Measurements from ENCODE around the gene RABEP2.
A peak's percentile ranks its signal among the peaks of the same experiment; 100 is the strongest.

The RABEP2 gene

DNA sequence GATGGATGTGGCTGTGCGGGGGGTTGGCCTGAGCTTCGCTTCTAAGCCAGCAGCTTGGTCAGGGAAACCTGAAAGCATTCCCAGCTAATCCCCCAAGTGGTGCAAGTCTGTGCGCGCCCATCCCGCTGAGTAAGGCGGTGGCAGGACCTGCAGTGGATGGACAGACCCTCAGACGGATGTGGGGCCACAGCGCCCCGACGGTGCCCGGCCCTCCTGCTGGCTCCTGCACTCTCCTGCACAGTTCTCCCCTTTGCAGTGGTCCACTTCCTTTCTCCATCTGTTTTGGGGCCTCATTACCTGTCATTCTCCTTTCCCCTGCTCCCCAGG, 44.5 kb downstream of the RABEP2 start:
- H3K4me1 Mint-ChIP-seq: peaks cover 90% of the 10 kb centered on the region
- peak overlapping the region; percentile 95 for H3K27ac Mint-ChIP-seq
- TF ChIP-seq CTCF (IDR thresholded peaks at IDR 0.05): no peak

DNA sequence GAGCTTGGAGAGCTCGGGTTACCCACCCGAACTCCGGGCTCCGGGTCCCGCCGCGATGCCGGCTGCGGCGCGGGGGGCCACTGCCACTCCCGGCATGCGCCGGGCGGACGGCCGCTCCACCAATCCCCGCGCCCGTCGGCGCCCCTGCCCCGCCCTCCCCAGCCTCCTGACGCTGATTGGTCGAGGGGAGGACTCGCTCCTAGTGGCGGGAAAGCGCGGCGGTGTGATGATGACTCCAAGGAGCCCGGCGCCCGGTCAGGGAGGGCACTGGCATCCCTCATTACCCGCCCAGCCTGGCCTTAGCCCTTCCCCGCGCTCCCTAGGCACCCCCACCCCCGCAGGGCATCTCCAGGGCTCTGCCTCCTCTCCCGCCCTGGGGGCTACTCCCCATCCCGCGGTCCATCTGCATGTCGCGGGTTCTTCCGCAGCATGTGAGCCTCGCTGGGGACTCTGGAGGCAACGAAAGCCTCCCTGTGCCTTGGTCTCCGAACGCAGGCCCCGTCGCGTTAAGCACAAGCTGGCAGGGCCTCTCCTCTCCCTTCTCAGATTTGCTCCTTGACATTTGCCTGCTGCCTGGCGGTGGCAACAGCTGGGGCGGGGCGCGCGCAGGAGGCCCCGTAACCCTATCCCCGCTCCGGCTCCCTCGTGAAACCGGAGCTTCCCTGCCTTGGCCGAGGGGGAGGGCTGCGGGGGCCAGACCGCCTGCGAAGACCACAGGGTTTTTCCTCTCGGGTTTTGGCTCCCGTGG, 45.0 kb downstream of the RABEP2 start:
- Mint-ChIP-seq H3K4me3 (peak overlapping the region; percentile 89), H3K9me3 (no peaks in the 10 kb centered on the region), H3K4me1 (peaks cover 89% of the 10 kb centered on the region), H3K27ac (peak overlapping the region; percentile 95), H3K27me3 (ENCODE audit: low read depth, poor library complexity) (peaks cover 12% of the 10 kb centered on the region), H3K36me3 (ENCODE audit: low read depth) (peaks cover 2% of the 10 kb centered on the region)
- peak; percentile 92 for DNase-seq
- TF ChIP-seq CTCF (IDR thresholded peaks at IDR 0.05): no peak

More for the DNA sequence above, 44.5 kb downstream of the RABEP2 start:
- Mint-ChIP-seq H3K4me3 (peak overlapping the region; percentile 89), H3K27me3 (ENCODE audit: low read depth, poor library complexity) (peaks cover 12% of the 10 kb centered on the region), H3K9me3 (no peaks in the 10 kb centered on the region), H3K36me3 (ENCODE audit: low read depth) (no peaks in the 10 kb centered on the region)
- DNase-seq: no peak

GRCh38 chr16:28879261-28879840, 45.7 kb downstream of the RABEP2 start:
- H3K4me1 Mint-ChIP-seq: peaks cover 85% of the 10 kb centered on the region
- H3K27me3 Mint-ChIP-seq (ENCODE audit: low read depth, poor library complexity): peaks cover 12% of the 10 kb centered on the region
- no peak for TF ChIP-seq CTCF (IDR thresholded peaks at IDR 0.05)
- H3K4me3 Mint-ChIP-seq: peak overlapping the region; percentile 89
- H3K9me3 Mint-ChIP-seq: no peaks in the 10 kb centered on the region
- peaks cover 5% of the 10 kb centered on the region for H3K36me3 Mint-ChIP-seq (ENCODE audit: low read depth)
- peak overlapping the region; percentile 68 for H3K27ac Mint-ChIP-seq
- no peak for DNase-seq

GRCh38 chr16:28878083-28878926, 46.7 kb downstream of the RABEP2 start, which contains the start of gene ATP2A1:
Gene ATP2A1 (plus strand): TSS chr16:28878488. CDS start chr16:28878672, 184 bp downstream.
- H3K27me3 Mint-ChIP-seq (ENCODE audit: low read depth, poor library complexity): peaks cover 6% of the 10 kb centered on the region
- peaks cover 74% of the 10 kb centered on the region for H3K4me1 Mint-ChIP-seq
- no peak for TF ChIP-seq CTCF (IDR thresholded peaks at IDR 0.05)
- peaks cover 11% of the 10 kb centered on the region for H3K36me3 Mint-ChIP-seq (ENCODE audit: low read depth)
- H3K9me3 Mint-ChIP-seq: no peaks in the 10 kb centered on the region
- peak within 1 kb of the TSS; percentile 89 for H3K4me3 Mint-ChIP-seq
- H3K27ac Mint-ChIP-seq: peak within 1 kb of the TSS; percentile 95
- no peak for DNase-seq

- no peaks in the 10 kb centered on the region for H3K9me3 Mint-ChIP-seq
- peaks cover 11% of the 10 kb centered on the region for H3K36me3 Mint-ChIP-seq (ENCODE audit: low read depth)
- H3K27me3 Mint-ChIP-seq (ENCODE audit: low read depth, poor library complexity): peaks cover 7% of the 10 kb centered on the region
- TF ChIP-seq CTCF (IDR thresholded peaks at IDR 0.05): no peak
- DNase-seq: no peak
- H3K4me1 Mint-ChIP-seq: peaks cover 67% of the 10 kb centered on the region
- peak overlapping the region; percentile 66 for H3K4me3 Mint-ChIP-seq
- no peak overlapping the region for H3K27ac Mint-ChIP-seq
Measured at GRCh38 chr16:28877655-28878000, 47.4 kb downstream of the RABEP2 start.

All from nephron progenitor cell (in vitro differentiated cells).